ENCODE results near the gene LCP2. TPM values are rescaled to one million over a fixed set of nuclear protein-coding genes. Genes with fewer than 3 reads are reported as not detected.
A peak's percentile ranks its signal among the peaks of the same experiment; 100 is the strongest.

LCP2 gene
- total RNA-seq, 1 experiment from 2014 or later = 0.50 TPM

DNA sequence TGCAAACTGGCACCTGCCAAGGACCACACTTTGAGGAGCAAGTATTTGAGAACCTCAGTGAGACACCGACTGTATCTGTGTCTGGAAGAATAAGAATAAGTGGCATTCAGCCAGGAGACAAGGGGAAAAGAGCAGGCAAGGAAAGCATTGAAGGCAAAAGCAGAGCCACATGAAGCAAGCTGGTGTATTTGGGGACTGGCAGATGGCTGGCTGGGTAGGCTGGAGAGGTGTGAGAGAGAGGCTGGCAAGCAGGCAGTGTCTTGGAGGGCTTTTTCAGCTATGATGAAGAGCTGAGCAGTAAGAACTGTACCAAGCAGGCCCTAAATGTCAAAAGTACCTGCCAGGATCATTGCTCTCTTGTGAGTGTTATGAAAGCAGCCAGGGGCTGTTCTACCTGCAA, 78.9 kb downstream of the LCP2 start:
- no peak for DNase-seq (ENCODE audit: low read depth)

DNA sequence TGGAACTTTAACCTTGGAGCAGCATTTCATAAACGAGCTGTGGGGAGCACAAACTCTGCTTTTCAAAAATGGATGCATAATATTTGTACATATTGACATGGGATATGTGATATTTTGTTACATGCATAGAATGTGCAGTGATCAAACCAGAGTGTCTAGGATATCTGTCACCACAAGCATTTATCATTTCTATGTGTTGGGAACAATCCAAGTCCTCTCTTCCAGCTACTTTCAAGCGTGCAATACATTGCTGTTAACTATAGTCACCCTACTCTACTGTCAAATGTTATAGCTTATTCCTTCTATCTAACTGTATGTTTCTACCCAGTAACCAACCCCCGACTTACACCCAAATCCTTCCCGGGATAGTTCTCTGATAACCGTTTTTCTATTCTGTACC, 79.7 kb downstream of the LCP2 start:
- DNase-seq (ENCODE audit: low read depth) = no peak

DNA sequence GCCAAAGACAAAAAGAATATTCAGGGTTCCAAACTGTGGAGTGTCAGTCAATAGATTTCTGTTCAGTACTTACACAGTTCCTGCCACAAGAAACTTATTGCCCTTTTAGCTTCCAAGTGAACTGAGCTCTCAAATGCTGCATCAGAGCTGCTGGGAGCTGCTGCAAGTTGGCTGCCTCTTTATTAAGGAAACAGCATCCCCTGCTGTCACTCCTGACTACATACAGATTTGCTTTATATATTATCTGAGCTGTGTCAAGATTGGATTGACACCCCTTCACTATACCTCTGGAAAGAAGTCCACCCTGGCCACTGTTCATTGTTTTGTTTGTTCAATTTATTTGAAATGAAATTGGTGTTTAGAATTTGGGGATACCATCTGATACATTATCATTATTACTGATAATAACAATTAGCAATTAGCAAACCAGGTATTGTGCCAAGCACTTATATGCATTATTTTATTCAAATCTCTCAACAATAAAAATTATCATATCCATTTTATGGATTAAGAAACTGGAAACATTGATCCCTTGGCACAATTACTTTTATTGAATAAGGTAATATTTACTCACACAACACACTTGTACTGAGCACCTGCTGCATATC, 81.2 kb downstream of the LCP2 start:
- peak; percentile 48 for DNase-seq (ENCODE audit: low read depth)

DNA sequence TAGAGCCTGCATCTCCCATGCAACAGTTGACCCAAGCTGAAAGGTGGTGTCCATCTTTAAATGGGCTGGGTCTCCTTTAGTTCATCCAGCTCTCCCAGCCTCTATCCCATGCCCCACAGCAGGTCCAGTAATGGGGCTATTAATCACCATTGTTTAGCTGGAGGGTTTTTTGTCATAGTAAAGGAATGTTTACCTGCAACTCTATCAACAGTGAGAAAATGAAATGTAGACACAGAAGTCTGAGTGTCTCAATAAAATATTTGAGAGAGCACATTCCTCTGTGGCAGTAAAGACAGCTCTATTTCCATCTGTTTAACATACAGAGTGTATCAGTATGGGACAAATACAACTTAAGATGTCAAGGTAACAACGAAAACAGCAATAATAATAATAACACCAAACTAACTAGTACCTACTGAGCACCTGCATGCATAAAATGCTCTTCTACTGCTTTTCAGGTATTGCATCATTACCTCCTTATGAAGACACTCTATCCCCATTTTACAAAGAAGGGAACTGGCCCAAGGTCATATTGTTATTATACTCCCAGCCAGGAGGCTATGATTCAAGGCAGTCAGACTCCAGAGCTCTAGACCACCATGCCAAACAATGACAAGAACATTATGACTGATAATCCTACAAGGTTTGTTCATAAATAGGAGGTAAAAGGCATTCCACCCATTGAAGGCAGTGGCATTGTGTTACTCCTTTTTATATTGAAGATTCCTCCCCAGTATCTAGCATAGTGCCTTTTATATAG, 85.8 kb downstream of the LCP2 start:
- no peak for DNase-seq (ENCODE audit: low read depth)

DNA sequence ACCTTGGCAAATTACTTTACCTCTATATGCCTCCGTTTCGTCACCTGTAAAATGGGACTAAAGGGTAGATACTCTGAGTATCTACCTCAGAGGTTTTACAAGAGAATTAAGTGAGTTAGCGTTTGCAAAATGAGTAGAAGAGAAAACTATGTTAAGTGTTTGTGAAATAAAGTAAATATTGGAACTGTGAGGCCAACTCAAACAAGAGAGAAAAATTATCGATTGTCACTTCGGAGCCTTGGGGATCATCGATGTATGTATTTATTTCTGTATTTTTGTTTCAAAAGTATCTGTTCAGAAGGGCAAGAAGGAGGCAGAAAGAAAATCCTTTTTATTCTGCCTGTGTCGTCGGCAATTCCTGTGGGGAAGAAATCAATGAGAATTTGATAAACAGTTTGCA, 90.6 kb downstream of the LCP2 start:
- DNase-seq (ENCODE audit: low read depth) = no peak

DNA sequence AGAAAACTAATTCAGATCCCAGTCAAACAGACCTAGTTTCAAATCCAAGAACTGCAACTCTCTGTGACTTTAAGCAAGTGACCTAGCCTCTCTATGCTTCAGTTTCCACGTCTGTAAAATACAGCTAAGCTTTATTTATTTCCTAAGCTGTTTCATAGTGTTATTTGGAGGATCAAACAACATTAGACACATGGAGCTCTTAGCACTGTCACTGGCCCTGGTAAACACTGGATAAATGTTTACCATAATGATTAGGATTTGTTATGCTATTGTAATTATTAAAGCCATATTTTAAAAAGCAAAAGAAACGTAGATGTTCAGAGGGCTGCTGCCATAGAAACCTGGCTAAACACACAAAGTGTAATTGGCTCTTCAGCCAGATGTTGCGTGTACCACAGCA, 91.4 kb downstream of the LCP2 start:
- DNase-seq (ENCODE audit: low read depth) = no peak

DNA sequence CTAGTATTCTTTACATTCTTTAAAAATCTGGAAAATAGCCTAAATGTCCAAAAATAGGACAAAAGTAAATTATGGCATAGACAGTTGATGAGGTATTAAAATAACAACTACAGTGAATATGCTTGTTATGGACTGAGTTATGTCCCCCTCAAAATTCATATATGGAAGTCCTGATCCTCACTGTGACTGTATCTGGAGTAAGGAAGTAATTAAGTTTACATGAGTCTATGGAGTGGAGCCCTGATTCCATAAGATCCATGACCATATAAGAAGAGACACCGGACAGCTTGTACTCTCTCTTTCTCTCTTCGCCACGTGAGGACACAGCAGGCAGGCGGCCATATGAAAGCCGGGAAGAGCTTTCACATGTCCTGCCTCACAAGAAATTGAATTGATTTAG, 93.4 kb downstream of the LCP2 start:
- no peak for DNase-seq (ENCODE audit: low read depth)

DNA sequence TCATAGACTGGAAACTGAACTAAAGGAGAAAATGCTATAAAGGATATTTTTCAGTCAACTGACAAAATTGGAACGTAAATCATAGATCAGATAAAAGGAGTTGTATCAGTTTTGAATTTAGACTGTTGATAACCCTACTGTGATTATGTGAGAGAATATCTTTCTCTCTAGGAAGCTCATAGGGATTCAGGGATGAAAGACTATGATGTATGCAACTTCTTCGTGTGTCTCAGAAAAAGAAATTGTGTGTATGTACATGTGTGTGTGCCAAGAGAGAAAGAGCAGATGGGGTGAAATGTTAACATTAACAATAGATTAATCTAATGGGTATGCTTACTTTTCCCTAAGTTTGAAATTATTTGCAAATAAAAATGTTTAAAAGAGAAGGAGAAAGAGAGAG, 95.5 kb downstream of the LCP2 start:
- DNase-seq (ENCODE audit: low read depth) = no peak

DNA sequence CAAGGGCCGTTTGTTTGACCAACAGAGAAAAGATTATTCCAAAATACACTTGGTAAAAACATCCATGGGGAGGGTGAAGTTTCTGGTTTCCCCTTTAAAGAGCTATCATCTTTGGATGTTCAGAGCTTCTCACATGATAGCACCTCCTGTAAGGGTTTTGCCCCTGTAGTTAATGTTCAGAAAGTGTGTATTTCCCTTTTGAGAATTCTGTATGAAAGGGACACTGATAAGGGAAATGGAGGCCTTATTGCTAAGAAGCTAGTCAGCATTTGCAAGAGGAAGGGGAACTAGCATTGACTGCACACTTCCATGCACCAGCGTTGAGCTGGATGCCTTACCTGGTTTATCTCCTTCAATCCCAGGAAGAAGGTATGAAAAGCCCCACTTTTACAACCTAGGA, 96.3 kb downstream of the LCP2 start:
- DNase-seq (ENCODE audit: low read depth) = no peak

DNA sequence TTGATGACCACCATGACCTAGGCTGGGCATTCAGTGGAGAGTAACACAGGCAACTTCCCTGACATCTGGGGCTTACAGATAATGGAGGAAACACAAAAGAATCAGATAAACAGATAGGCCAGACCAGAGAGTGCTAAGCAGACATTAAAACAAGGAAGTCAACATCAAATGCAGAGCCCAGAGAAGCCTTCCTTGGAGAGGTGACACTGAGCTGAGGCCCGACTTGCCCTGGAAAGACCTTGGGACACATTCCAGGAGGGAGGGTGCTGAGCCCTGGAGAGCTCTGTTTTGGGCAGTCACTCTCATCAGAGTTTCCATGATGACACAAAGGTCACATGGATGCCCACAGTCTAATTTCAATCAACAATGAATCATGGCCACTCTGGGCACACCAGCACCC, 96.7 kb downstream of the LCP2 start:
- DNase-seq (ENCODE audit: low read depth) = no peak

Other genes starting within 250 kb of the LCP2 start
- not detected in 2 replicates for gene FOXI1, start 191.9 kb downstream of the LCP2 start, total RNA-seq (2014; rRNA removed; shearing (Covaris generic))
- 2.4 and 7.7 TPM in 2 replicates for gene C5orf58, start 64.8 kb downstream of the LCP2 start, total RNA-seq (2014; rRNA removed; shearing (Covaris generic))
- gene KCNMB1, start 91.6 kb upstream of the LCP2 start, total RNA-seq (2014; rRNA removed; shearing (Covaris generic)) = not detected in 2 replicates
- gene KCNIP1, start 206.2 kb upstream of the LCP2 start, total RNA-seq (2014; rRNA removed; shearing (Covaris generic)) = not detected in 2 replicates